Chondrocyte (in vitro differentiated cells): ENCODE results near the gene CIDEC. TPM values are rescaled to one million over a fixed set of nuclear protein-coding genes. Genes with fewer than 3 reads are reported as not detected.

ENCODE experiments used
- DNase-seq: peaks from one replicate; pipeline ENCODE4 v3.0.0; 2021; ENCODE audit warnings: mixed read lengths, low spot score
- H3K27ac Mint-ChIP-seq: one replicate; pipeline ENCODE4 v1.8.0; 2021; ENCODE audit warnings: mild to moderate bottlenecking, moderate library complexity, mixed read lengths; ENCODE audit not compliant: unreplicated experiment
- H3K27me3 Mint-ChIP-seq: 2 replicates; pipeline ENCODE4 v1.8.0; 2021; ENCODE audit warnings: low read depth, mixed read lengths
- H3K36me3 Mint-ChIP-seq: 2 replicates; pipeline ENCODE4 v1.8.0; 2021; ENCODE audit warnings: low read depth, mixed read lengths
- H3K4me1 Mint-ChIP-seq: 2 replicates; pipeline ENCODE4 v1.8.0; 2021; ENCODE audit warnings: low read depth, mild to moderate bottlenecking, mixed read lengths
- H3K4me3 Mint-ChIP-seq: one replicate; pipeline ENCODE4 v1.8.0; 2021; ENCODE audit warnings: mild to moderate bottlenecking, moderate library complexity, mixed read lengths; ENCODE audit not compliant: unreplicated experiment
- H3K9me3 Mint-ChIP-seq: 2 replicates; pipeline ENCODE4 v1.8.0; 2021; ENCODE audit warnings: low read depth, mixed read lengths
- CTCF ChIP-seq: fragments of 200-600 bp; sonication (generic); IDR thresholded peaks from 2 replicates; pipeline ENCODE4 v1.5.0; 2021; ENCODE audit warnings: antibody characterized with exemption, mild to moderate bottlenecking, moderate library complexity
- total RNA-seq: library from RNA; stranded (reverse); gene quantifications from 3 replicates; pipeline ENCODE4 v1.2.1, GENCODE V29; 2021

CIDEC gene
- total RNA-seq, 1 donor from 2014 or later, result not detected

- no peak overlapping the region for H3K27ac Mint-ChIP-seq
- no peak overlapping the region for H3K4me3 Mint-ChIP-seq
- DNase-seq, result no peak
- H3K36me3 Mint-ChIP-seq, result no peaks in the 10 kb centered on the region
- H3K27me3 Mint-ChIP-seq, result no peaks in the 10 kb centered on the region
- TF ChIP-seq CTCF, result no peak
- H3K4me1 Mint-ChIP-seq, result peaks cover 18% of the 10 kb centered on the region
- H3K9me3 Mint-ChIP-seq, result no peaks in the 10 kb centered on the region
Measured at GRCh38 chr3:9863058-9863772, 16.8 kb downstream of the CIDEC start.

GRCh38 chr3:9862391-9863057 lies 17.5 kb downstream of the CIDEC start:
- Mint-ChIP-seq H3K27ac (no peak overlapping the region), H3K36me3 (no peaks in the 10 kb centered on the region), H3K4me1 (peaks cover 18% of the 10 kb centered on the region), H3K4me3 (no peak overlapping the region), H3K9me3 (no peaks in the 10 kb centered on the region), H3K27me3 (no peaks in the 10 kb centered on the region)
- no peak for DNase-seq
- peak; percentile 55 for TF ChIP-seq CTCF

GRCh38 chr3:9861626-9862130 lies 18.4 kb downstream of the CIDEC start:
- H3K4me3 Mint-ChIP-seq, result no peak overlapping the region
- H3K27me3 Mint-ChIP-seq, result no peaks in the 10 kb centered on the region
- no peak overlapping the region for H3K27ac Mint-ChIP-seq
- H3K9me3 Mint-ChIP-seq, result no peaks in the 10 kb centered on the region
- no peak for DNase-seq
- TF ChIP-seq CTCF, result no peak
- H3K4me1 Mint-ChIP-seq, result peaks cover 18% of the 10 kb centered on the region
- H3K36me3 Mint-ChIP-seq, result no peaks in the 10 kb centered on the region

GRCh38 chr3:9861201-9861600 lies 18.9 kb downstream of the CIDEC start:
- Mint-ChIP-seq H3K36me3 (no peaks in the 10 kb centered on the region), H3K4me1 (peaks cover 18% of the 10 kb centered on the region), H3K27ac (no peak overlapping the region), H3K4me3 (no peak overlapping the region), H3K9me3 (no peaks in the 10 kb centered on the region), H3K27me3 (no peaks in the 10 kb centered on the region)
- TF ChIP-seq CTCF, result no peak
- no peak for DNase-seq

- Mint-ChIP-seq H3K4me3 (no peak overlapping the region), H3K9me3 (no peaks in the 10 kb centered on the region), H3K4me1 (peaks cover 14% of the 10 kb centered on the region), H3K27ac (no peak overlapping the region), H3K27me3 (peaks cover under 1% of the 10 kb centered on the region), H3K36me3 (no peaks in the 10 kb centered on the region)
- no peak for DNase-seq
- TF ChIP-seq CTCF, result no peak
Measured at GRCh38 chr3:9859530-9860025, 20.5 kb downstream of the CIDEC start.
